Measurements from ENCODE around the gene ALDH2.

The ALDH2 gene

DNA sequence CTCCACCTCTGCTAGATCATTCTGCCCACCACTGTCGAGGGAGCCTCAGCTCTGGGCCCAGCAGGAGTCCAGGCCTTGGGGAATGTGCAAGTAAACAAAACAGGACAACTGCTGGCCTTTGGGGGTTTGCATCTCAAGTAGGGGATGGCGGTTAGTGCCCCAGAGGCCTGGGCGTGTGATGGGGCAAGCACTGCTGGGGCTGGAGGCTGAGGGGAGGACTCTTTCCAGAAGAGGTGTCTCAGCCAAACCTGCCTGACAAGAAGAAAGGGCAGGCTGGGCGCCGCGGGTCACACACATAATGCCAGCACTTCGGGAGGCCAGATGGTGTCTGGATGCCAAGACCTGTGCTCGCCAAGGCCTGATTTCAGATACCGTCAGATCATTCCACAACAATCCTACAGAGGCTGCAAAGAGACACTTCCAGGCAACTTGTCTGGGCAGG is 8.6 kb upstream of the ALDH2 start:
- Histone ChIP-seq H3K4me2 (ENCODE audit: low read depth, low read length, poor library complexity, severe bottlenecking) (peak overlapping the region; percentile 61), H4K20me1 (ENCODE audit: insufficient read depth, low read length, poor library complexity, severe bottlenecking) (no peaks in the 10 kb centered on the region), H3K4me3 (ENCODE audit: low read length, poor library complexity, severe bottlenecking) (peak overlapping the region; percentile 0), H2AFZ (ENCODE audit: low read length) (0 out of 2 replicates have a peak overlapping the region, but pooled peaks have one; percentile 11), H3K4me1 (ENCODE audit: insufficient read depth, low read length, poor library complexity, severe bottlenecking) (peaks cover 27% of the 10 kb centered on the region), H3K27me3 (ENCODE audit: insufficient read depth, low read length, poor library complexity, severe bottlenecking) (no peaks in the 10 kb centered on the region), H3K9me3 (ENCODE audit: insufficient read depth, low read depth, low read length) (no peaks in the 10 kb centered on the region), H3K9ac (ENCODE audit: low read depth, low read length, poor library complexity, severe bottlenecking) (peak overlapping the region; percentile 57), H3F3A (ENCODE audit: low read depth) (no peaks in the 10 kb centered on the region), H3K79me2 (ENCODE audit: insufficient read depth, low read length) (no peaks in the 10 kb centered on the region), H3K9me2 (replicated peaks; ENCODE audit: low read depth, low read length) (no peaks in the 10 kb centered on the region), H3K36me3 (ENCODE audit: insufficient read depth, low read length) (no peaks in the 10 kb centered on the region)
- TF ChIP-seq EZH2phosphoT487 (IDR thresholded peaks at IDR 0.05; ENCODE audit: borderline replicate concordance) = no peak
- TF ChIP-seq, protein P1, sequence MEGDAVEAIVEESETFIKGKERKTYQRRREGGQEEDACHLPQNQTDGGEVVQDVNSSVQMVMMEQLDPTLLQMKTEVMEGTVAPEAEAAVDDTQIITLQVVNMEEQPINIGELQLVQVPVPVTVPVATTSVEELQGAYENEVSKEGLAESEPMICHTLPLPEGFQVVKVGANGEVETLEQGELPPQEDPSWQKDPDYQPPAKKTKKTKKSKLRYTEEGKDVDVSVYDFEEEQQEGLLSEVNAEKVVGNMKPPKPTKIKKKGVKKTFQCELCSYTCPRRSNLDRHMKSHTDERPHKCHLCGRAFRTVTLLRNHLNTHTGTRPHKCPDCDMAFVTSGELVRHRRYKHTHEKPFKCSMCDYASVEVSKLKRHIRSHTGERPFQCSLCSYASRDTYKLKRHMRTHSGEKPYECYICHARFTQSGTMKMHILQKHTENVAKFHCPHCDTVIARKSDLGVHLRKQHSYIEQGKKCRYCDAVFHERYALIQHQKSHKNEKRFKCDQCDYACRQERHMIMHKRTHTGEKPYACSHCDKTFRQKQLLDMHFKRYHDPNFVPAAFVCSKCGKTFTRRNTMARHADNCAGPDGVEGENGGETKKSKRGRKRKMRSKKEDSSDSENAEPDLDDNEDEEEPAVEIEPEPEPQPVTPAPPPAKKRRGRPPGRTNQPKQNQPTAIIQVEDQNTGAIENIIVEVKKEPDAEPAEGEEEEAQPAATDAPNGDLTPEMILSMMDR (conservative IDR thresholded peaks at IDR 0.05; ENCODE audit: low read length) = no peak

DNA sequence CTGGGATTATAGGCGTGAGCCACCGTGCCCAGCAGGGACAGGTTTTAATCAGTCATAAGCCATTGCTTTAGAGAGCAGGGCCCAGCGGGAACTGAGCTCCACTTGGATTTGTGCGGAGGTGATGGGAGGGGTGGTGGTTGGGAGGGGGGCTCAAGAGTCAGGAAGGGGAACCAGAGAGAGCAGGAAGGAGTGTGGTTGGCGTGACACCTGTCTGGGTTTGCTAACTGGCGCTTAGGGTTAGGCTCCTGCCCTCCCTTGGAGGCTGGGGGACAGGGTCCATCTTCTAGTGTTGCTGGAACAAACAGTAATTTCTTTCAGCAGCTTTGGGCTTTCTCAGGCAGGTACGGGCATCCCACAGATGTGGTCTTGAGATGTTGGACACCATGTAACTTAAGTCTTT is 7.5 kb upstream of the ALDH2 start:
- peaks cover 31% of the 10 kb centered on the region for H3K4me1 ChIP-seq (ENCODE audit: insufficient read depth, low read length, poor library complexity, severe bottlenecking)
- H2AFZ ChIP-seq (ENCODE audit: low read length) = no peak overlapping the region
- no peak overlapping the region for H3K4me3 ChIP-seq (ENCODE audit: low read length, poor library complexity, severe bottlenecking)
- H3F3A ChIP-seq (ENCODE audit: low read depth) = 0 out of 2 replicates have a peak, but pooled peaks cover 1% of the 10 kb centered on the region
- no peaks in the 10 kb centered on the region for H3K27me3 ChIP-seq (ENCODE audit: insufficient read depth, low read length, poor library complexity, severe bottlenecking)
- no peak overlapping the region for H3K9ac ChIP-seq (ENCODE audit: low read depth, low read length, poor library complexity, severe bottlenecking)
- H3K9me2 ChIP-seq (replicated peaks; ENCODE audit: low read depth, low read length) = no peaks in the 10 kb centered on the region
- no peaks in the 10 kb centered on the region for H3K36me3 ChIP-seq (ENCODE audit: insufficient read depth, low read length)
- no peak for TF ChIP-seq EZH2phosphoT487 (IDR thresholded peaks at IDR 0.05; ENCODE audit: borderline replicate concordance)
- TF ChIP-seq, protein P1 (conservative IDR thresholded peaks at IDR 0.05; ENCODE audit: low read length) = no peak
- no peaks in the 10 kb centered on the region for H3K79me2 ChIP-seq (ENCODE audit: insufficient read depth, low read length)
- no peaks in the 10 kb centered on the region for H3K9me3 ChIP-seq (ENCODE audit: insufficient read depth, low read depth, low read length)
- H4K20me1 ChIP-seq (ENCODE audit: insufficient read depth, low read length, poor library complexity, severe bottlenecking) = no peaks in the 10 kb centered on the region
- H3K4me2 ChIP-seq (ENCODE audit: low read depth, low read length, poor library complexity, severe bottlenecking) = no peak overlapping the region

DNA sequence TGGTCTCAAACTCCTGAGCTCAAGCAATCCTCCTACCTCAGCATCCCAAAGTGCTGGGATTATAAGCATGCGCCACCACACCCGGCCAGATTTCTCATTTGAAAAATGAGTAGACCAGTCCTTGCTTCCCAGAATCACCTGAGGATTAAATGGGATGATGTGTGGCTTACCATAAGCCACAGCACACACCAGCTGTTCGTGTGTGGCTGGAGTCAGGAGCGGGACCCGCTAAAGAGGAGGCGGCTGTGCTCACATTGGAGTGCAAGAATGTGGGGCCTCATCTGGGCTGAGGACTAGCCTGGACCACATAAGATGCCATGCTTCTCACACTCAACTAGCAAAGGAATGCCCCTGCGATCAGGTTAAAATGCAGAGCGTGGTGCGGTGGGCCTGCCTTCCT is 6.7 kb upstream of the ALDH2 start:
- Histone ChIP-seq H3K4me2 (ENCODE audit: low read depth, low read length, poor library complexity, severe bottlenecking) (no peak overlapping the region), H3K36me3 (ENCODE audit: insufficient read depth, low read length) (no peaks in the 10 kb centered on the region), H3K9me2 (replicated peaks; ENCODE audit: low read depth, low read length) (no peaks in the 10 kb centered on the region), H3K27me3 (ENCODE audit: insufficient read depth, low read length, poor library complexity, severe bottlenecking) (no peaks in the 10 kb centered on the region), H3K4me1 (ENCODE audit: insufficient read depth, low read length, poor library complexity, severe bottlenecking) (peaks cover 34% of the 10 kb centered on the region), H3K4me3 (ENCODE audit: low read length, poor library complexity, severe bottlenecking) (no peak overlapping the region), H3K9me3 (ENCODE audit: insufficient read depth, low read depth, low read length) (no peaks in the 10 kb centered on the region), H2AFZ (ENCODE audit: low read length) (no peak overlapping the region), H3K9ac (ENCODE audit: low read depth, low read length, poor library complexity, severe bottlenecking) (no peak overlapping the region), H4K20me1 (ENCODE audit: insufficient read depth, low read length, poor library complexity, severe bottlenecking) (no peaks in the 10 kb centered on the region), H3K79me2 (ENCODE audit: insufficient read depth, low read length) (no peaks in the 10 kb centered on the region), H3F3A (ENCODE audit: low read depth) (0 out of 2 replicates have a peak, but pooled peaks cover 4% of the 10 kb centered on the region)
- no peak for TF ChIP-seq EZH2phosphoT487 (IDR thresholded peaks at IDR 0.05; ENCODE audit: borderline replicate concordance)
- TF ChIP-seq, protein P1 (conservative IDR thresholded peaks at IDR 0.05; ENCODE audit: low read length) = no peak

Measured in Loucy (cell line).